ENCODE measurements around the gene PARD6G.

- TF ChIP-seq CTCF (conservative IDR thresholded peaks at IDR 0.05 in 1 of 2, IDR thresholded peaks at IDR 0.05 in 1 of 2; ENCODE audit: low read depth in 1 of 2, low read length in 2 of 2) (no peak), EZH2 (IDR thresholded peaks at IDR 0.05; ENCODE audit: low read length, missing control alignments) (no peak)
Observed at GRCh38 chr18:80232030-80232429, 15.3 kb downstream of the PARD6G start.

All from fibroblast of lung (primary cell).